SHP77 treated with DMSO at 0.1 percent for 48 hours (cell line): Measurements from ENCODE around the gene USF3.

Experiments
- DNase-seq: peaks from one replicate; lab custom pipeline; 2025; lab: John Stamatoyannopoulos, UW

The USF3 gene

DNA sequence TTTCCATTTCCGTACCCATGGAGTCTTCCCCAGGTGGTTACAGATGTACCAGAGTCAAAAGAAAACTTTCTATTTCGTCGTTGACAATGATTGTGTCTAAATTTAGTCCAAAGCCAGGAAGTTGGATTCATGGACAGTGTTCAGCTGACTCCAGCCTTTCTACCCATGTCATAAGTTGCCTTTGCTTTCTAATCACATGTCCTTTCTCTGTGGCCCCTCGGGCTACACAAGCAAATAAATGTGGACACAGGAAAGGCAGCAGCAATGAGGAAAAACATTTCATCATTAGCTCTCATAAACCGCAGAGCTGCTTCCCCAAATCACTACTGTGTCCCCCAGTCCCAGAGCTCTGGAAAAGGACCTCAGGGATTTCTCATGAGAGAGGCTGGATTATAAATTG, 82.0 kb downstream of the USF3 start:
- no peak for DNase-seq

DNA sequence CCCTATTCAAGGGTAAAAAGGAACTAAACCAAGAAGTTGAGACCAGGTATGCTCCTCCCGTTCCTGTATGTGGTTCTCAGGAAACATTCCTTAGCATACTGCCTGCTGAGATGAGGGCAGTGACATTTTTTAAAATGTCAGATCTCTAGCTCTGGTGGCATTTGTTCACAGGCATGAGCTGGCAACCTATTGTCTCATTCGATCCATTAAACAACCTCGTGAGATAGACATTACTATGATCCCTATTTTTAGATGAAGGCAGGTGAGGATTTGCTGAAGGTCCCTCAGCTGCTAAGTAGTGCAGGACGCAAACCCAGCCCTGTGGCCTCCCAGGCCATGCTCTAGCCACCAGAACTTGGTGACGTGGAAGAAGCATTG, 89.2 kb downstream of the USF3 start:
- no peak for DNase-seq

DNA sequence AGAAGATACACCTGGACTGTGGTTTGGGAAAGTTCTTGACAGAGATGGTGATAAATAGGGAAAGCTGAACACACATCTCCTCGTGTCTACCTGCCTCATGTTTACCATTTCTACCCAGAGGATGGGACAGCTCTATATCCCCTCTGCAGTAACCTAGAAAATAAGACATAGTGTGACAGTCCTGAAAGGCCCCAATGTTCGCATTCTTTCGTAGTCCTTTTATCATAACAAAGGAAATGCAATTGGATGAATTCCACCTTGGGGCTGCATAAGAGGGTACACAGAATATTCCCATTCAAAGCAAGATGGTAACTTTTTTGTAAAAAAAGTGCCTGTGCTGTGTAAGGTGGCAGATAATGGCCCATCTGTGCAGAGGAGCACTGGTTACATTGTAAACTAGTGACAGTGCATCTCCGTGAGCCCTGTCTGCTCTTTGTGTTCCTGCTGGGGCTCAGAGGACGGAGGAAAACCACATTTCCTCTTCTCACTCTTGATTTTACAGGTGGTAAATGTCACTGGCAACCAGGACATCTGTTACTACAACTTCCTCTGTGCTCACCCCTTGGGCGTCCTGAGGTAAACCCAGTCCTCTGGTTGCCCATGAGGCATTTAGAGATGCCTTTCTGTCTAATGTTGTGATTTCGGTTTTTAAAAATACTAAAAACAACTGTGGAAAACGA, 89.8 kb downstream of the USF3 start:
- no peak for DNase-seq

DNA sequence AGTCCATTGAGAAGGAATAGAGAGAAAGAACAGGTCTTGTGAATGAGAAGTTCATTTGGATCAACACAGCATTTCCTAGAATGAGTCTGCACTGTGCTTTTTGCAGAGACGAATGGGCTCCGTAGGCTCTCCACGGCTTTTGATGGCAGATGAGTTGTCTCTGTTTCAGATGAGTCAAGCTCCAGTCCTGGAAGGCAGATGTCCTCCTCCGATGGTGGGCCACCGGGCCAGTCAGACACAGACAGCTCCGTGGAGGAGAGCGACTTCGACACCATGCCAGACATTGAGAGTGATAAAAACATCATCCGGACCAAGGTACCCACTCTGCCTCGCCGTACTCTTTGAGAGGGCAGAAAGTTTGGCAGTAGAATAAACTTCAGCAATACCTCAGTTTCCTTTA, 93.6 kb downstream of the USF3 start:
- DNase-seq = no peak

DNA sequence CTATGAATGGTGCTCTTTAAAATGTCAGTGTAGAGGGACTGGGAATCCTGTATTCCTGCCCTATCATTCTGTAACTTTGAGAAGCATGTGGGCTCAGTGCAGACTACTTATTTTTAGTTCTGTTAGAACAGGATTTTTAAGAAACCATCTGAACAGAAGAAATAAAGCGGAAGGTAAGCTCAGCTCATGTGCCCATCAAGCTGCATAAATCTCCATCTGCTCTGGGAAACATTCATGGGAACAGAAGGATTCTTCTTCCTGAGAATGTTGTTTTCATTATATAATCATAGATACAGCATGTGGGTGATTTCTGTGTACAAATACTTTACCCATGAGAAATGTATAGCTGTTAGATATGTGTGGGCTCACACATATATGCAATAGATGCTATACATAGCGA, 94.2 kb downstream of the USF3 start:
- no peak for DNase-seq

DNA sequence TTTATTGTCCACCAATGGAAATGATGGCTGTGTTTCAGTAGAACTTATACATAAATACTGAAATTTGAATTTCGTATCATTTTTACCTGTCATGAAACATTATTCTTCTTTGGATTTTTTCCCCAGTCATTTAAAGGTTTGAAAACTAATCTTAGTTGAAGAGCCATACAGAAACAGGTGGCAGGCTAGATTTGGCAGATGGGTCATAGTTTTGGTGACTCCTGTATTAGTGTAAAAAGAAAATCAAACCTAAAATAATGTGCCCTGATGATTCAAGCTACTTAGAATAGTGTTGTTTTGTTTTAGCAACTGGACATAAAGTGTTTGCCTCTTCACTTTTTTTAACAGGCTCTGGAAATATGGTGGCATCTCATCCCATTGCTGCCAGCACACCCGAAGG, 95.2 kb downstream of the USF3 start:
- DNase-seq = no peak

DNA sequence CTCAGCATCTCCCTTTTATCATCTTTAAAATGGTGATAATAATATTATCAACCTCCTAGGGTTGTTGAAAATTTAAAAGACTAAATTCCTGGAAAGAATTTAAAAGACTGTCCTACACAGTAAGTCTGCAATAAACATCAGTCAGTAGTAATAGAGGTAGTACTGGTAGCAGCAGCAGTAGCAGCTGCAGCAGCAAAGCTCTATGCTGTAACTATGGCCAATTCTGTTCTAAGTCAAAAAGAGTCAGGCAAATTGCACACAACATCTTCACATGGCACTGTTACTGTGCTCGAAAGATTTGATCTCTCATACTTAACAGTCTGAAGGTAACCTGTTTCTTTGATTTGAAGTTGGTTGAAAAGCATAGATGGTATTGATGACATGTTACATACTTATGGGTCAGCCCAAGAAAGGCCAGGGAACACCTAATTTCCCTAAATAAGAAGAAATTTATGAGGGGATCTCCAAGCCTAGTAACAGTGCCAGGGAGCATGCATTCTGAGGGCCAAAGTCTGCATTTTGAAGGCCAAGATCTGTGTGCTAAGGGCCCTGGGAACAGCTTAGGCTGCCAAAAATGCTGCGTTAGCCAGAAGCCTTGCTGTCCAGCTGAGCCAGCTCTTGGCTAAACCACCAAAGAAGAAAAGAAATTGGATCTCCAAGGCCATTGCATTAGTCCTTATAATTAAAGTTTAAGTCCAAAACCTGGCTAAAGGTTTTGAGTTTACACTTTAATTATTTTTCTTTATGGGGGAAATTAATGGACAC, 95.8 kb downstream of the USF3 start:
- no peak for DNase-seq
